Fibroblast of the aortic adventitia (primary cell): Measurements from ENCODE around the gene ALK. TPM values are rescaled to one million over a fixed set of nuclear protein-coding genes. Genes with fewer than 3 reads are reported as not detected.
A peak's percentile ranks its signal among the peaks of the same experiment; 100 is the strongest.

ENCODE experiments used
- DNase-seq: peaks from one replicate; pipeline ENCODE4 v3.0.0-alpha.2; 2010; ENCODE audit warnings: low read depth
- H3K4me3 ChIP-seq: 2 replicates; pipeline ENCODE4 v1.5.1; 2011; ENCODE audit warnings: low read depth, mild to moderate bottlenecking, control low read depth, low read length, moderate library complexity
- CTCF ChIP-seq: IDR thresholded peaks from 2 replicates; pipeline ENCODE4 v1.5.1; 2011; ENCODE audit warnings: mild to moderate bottlenecking, low read length, control low read depth, inconsistent platforms; ENCODE audit not compliant: insufficient read depth
- total RNA-seq: library from RNA; depleted of rRNA; stranded (reverse); fragments of >200 nt; gene quantifications from 2 replicates; pipeline ENCODE4 v1.2.3, GENCODE V29; 2012; ENCODE audit warnings: low replicate concordance

The ALK gene
- total RNA-seq, 1 donor = 0.27 TPM

DNA sequence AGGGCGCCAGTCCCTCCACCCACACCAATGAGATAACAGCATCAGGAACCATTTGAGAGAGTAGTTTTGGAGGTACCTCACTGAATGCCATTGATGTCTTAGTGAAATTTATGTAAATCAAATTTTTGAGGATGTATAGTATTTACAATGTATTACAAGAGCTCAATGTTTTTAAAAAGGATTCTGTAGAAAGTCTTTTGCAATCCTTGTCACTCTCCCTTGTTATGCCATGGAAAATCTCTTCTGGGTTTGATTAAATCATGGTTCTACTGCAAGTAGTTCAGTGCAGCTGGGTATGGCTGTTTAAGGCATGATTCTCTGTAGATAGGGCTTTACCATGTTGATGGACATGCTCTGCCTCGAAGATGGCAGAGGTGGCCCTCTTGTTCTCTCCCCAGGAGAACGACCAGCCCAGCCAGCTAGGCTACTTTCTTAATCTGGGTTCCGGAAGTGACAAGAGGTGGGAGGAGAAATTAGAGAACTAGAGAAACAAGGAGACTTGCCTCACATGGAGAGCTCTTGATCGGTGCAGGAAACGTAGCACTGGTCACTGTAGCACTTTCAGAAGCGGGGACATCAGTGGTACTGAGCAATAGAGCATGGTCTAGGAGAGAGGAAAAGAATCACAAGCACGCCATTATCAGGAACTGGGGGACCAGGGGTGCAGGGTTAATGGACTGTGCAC is 603.4 kb downstream of the ALK start:
- H3K4me3 ChIP-seq = no peak overlapping the region
- no peak for DNase-seq
- TF ChIP-seq CTCF = no peak

DNA sequence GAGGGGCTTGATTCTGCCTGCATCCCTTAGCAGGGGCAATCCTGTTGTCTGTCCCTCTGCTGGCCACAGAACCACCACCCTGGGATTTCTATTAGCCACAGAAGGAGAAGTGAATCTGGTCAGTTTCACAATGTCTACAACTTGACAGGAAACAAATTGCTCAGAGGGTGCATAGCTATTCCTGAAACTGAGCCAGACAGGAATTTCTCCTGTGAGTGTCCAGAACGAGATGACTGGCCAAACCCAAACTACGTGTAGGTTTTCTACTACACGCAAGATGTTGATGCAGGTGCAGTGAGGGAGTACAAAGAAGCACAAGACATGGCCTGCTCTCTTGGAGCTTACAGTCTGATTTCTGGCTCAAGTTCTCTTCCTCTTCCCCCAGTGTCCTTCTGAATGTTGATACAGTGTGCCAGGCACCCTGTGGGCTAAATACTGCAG is 604.3 kb downstream of the ALK start:
- peak; percentile 41 for TF ChIP-seq CTCF
- peak; percentile 81 for DNase-seq
- H3K4me3 ChIP-seq = no peak overlapping the region

DNA sequence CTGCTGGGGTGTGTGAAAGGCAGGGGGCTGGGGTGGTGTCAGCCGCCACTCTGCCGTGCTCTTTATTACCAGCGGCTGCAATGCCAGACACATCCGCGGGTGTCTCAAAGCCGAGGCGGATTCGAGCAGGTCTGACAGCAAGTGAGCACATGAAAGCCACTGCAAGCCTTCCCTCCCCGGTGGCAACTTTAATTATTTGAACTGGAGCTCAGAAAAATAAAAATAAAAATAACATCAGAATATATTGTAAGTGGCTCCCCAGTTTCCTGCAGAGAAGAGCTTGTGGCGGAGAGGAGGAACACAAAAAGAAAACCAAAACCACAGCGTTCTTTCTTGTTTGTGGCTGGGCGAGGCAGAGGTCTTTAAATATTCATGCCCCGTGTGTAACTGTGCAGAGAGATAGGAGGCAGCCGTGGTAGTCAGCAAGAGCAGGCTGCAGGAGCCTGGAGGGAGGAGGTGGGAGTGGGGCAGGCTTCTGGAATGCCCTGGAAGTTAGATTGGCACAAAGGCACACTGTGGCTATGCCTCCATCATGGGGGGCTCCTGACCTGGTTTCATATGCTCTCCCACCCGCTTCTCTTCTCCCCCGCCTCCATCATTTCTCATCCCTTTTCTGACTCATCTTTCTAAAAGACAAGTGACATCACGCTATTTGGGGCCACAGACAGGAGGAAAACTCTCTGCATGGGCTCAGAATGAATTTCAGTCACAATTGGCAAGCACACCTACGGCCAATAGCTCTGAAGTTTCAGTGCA is 606.4 kb downstream of the ALK start:
- H3K4me3 ChIP-seq = no peak overlapping the region
- DNase-seq = no peak

DNA sequence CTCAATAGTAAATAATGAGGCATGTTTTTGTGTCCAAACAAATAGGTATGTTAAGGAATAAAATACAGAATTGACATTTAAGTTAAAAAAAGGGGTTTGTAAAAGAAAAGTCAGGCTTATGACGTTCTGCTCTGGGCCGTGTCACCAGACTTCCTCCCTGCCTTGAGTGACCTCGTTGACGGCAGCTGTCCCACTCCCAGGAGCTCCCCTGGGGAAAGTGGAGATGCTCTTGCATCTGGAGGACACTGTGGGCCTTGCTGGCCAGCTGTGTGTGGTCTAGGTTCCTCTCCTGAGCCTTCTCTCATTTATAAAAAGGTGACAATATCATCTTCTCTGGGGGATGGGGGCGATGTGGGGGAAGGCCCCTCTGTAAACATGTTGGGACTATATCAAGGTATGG is 609.9 kb downstream of the ALK start:
- no peak for DNase-seq
- H3K4me3 ChIP-seq = no peak overlapping the region
- TF ChIP-seq CTCF = no peak

More for the DNA sequence above, 606.4 kb downstream of the ALK start:
- no peak for TF ChIP-seq CTCF

- TF ChIP-seq CTCF = no peak
- H3K4me3 ChIP-seq = no peak overlapping the region
- DNase-seq = no peak
Observed at GRCh38 chr2:29310650-29311348, 610.6 kb downstream of the ALK start.

DNA sequence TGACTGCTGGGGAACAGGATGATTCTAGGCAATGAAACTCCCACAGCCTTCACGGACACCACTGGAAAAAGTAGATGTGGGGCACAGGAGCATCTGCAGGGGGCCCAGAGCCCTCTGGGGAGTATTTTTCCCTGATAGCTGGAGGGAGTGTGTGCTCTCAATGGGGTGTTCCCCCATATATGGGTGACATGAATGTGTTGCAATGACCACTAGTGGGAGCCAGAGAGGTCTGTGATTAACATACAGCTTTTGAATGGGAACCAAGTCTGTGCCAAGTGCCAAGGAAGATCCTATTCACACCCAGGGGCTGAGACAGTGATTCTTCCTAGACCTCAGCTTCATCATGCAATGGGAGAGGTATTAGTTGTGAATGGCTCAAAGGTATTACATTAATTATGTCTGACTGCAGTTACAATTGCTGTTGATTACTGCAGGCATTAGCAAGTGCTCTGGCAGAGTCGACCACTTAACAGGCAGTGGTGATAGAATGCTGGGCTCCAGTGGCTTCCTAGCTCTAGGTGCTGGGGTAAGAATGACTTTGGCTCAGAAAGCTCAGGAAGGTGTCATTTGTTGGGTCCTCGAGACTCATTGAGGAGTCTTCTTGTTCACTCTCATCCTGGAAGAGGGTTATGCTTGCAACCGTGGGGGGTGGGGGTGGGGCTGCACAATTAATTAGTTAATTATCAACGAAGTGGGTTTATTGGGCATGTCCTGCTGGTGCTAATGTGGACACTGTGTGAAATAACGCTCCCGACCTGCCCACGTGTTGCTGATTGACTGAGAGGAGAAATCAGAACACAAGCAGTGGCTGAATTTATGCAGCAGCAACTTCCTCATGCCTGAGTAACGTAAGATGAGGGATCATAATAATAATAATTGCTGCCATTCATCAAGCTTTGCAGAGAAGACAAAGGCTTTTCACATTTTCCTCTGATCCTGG is 612.0 kb downstream of the ALK start:
- H3K4me3 ChIP-seq = no peak overlapping the region
- DNase-seq = peak; percentile 74
- TF ChIP-seq CTCF = peak; percentile 85
